A549 (cell line): ENCODE data around the gene C19orf67.

Experiments used
- BHLHE40 ChIP-seq: IDR thresholded peaks from 2 replicates; pipeline ENCODE4 v1.6.1; 2012; ENCODE audit warnings: low read depth, low read length, inconsistent platforms
- POLR2A ChIP-seq: IDR thresholded peaks from 2 replicates; pipeline ENCODE4 v1.6.1; 2012; ENCODE audit warnings: mild to moderate bottlenecking, low read length

GRCh38 chr19:14059093-14059480, 26.5 kb downstream of the C19orf67 start:
- TF ChIP-seq POLR2A (no peak), BHLHE40 (no peak)
